ENCODE results near the gene ZMYND8. TPM values are rescaled to one million over a fixed set of nuclear protein-coding genes. Genes with fewer than 3 reads are reported as not detected.

The ZMYND8 gene
- total RNA-seq, 1 donor from 2014 or later, result 31.9 TPM

DNA sequence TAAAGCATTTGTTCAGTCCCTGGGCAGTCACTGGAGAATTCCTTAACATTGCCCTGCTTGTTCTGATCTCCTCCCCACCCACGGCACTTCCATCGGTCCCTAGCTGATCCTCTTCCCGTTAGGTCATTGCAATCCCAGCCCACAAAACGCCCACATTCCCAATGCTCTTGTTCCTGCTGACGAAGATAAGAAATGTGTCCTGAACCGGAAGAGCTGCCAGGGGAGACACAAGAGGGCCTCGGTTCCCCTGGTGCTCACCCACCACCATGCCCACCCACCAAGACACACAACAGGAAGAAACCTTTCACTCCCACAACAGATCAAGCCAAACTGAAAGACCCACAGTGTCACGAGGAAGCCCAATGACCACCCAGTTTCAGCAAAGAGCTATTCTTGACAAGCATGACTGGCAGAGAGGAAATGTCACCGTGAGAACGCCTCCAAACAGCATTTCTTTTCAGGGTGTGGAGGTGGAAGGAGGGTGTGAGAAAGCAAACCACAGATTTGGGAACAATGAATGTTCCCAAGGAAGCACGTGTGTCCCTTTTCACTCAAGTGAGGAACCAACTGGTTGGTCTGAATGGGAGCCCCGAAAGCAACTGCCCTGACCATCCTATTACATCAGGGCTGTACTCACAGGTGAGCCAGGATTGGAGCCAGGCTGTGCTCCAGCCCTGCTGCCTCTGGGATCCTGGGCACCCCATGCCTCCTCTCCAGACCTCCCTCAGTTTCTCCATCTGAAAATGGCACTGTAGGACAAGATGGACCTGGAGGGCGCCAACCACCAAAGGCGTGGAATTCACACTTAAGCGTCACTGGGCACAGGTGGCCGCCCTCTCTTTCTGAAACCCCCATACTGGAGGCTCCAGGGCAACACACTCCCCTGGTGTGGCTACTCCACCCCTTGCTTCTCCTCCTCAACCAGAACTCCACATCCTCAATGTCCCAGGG is 97.5 kb downstream of the ZMYND8 start:
- Mint-ChIP-seq H3K9me3 (ENCODE audit: low read depth) (no peaks in the 10 kb centered on the region), H3K36me3 (ENCODE audit: low read depth) (peaks cover 21% of the 10 kb centered on the region), H3K27me3 (ENCODE audit: low read depth) (no peaks in the 10 kb centered on the region), H3K27ac (ENCODE audit: unreplicated experiment) (peak overlapping the region; percentile 97), H3K4me3 (ENCODE audit: unreplicated experiment) (peak overlapping the region; percentile 27), H3K4me1 (ENCODE audit: low read depth) (peaks cover 43% of the 10 kb centered on the region)
- DNase-seq (ENCODE audit: low spot score), result no peak
- TF ChIP-seq, protein P1, sequence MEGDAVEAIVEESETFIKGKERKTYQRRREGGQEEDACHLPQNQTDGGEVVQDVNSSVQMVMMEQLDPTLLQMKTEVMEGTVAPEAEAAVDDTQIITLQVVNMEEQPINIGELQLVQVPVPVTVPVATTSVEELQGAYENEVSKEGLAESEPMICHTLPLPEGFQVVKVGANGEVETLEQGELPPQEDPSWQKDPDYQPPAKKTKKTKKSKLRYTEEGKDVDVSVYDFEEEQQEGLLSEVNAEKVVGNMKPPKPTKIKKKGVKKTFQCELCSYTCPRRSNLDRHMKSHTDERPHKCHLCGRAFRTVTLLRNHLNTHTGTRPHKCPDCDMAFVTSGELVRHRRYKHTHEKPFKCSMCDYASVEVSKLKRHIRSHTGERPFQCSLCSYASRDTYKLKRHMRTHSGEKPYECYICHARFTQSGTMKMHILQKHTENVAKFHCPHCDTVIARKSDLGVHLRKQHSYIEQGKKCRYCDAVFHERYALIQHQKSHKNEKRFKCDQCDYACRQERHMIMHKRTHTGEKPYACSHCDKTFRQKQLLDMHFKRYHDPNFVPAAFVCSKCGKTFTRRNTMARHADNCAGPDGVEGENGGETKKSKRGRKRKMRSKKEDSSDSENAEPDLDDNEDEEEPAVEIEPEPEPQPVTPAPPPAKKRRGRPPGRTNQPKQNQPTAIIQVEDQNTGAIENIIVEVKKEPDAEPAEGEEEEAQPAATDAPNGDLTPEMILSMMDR (IDR thresholded peaks at IDR 0.05), result no peak

DNA sequence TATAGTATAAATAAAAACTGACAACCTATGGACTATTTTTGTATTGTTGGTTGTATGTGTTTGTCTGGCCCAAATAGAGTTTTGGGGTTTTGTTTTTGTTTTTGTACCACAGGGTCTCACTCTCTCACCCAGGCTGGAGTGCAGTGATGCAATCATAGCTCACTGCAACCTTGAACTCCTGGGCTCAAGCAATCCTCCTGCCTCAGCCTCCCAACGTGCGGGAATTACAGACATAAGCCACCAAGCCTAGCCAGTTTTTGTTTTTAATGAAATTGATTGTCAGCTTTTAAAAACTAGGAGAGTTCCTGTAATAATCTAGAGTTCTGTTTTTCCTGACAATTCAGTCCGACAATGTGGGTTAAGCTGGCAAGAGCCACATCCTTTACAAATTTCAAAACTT is 98.7 kb downstream of the ZMYND8 start:
- peaks cover 22% of the 10 kb centered on the region for H3K36me3 Mint-ChIP-seq (ENCODE audit: low read depth)

DNA sequence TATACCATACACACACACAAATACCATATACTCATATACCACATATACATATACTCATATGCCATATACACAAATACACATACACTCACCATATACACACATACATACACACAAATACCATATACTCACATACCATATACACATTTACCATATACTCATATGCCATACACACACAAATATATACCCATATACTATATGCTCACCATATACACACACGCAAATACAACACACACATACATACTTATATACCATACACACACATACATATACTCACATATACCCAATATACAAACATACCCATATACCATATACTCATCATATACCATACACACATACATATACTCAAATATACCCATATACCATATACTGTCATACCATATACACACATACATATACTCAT is 99.2 kb downstream of the ZMYND8 start:
- H3K4me1 Mint-ChIP-seq (ENCODE audit: low read depth), result peaks cover 35% of the 10 kb centered on the region
- H3K27ac Mint-ChIP-seq (ENCODE audit: unreplicated experiment), result peak overlapping the region; percentile 76
- no peaks in the 10 kb centered on the region for H3K9me3 Mint-ChIP-seq (ENCODE audit: low read depth)
- TF ChIP-seq, protein P1 (IDR thresholded peaks at IDR 0.05), result no peak
- no peaks in the 10 kb centered on the region for H3K27me3 Mint-ChIP-seq (ENCODE audit: low read depth)
- H3K36me3 Mint-ChIP-seq (ENCODE audit: low read depth), result peaks cover 21% of the 10 kb centered on the region
- no peak for DNase-seq (ENCODE audit: low spot score)
- H3K4me3 Mint-ChIP-seq (ENCODE audit: unreplicated experiment), result no peak overlapping the region

More for the DNA sequence above, 98.7 kb downstream of the ZMYND8 start:
- Mint-ChIP-seq H3K9me3 (ENCODE audit: low read depth) (no peaks in the 10 kb centered on the region), H3K4me1 (ENCODE audit: low read depth) (peaks cover 35% of the 10 kb centered on the region), H3K4me3 (ENCODE audit: unreplicated experiment) (no peak overlapping the region), H3K27ac (ENCODE audit: unreplicated experiment) (peak overlapping the region; percentile 97), H3K27me3 (ENCODE audit: low read depth) (no peaks in the 10 kb centered on the region)
- TF ChIP-seq, protein P1 (IDR thresholded peaks at IDR 0.05), result no peak
- no peak for DNase-seq (ENCODE audit: low spot score)

DNA sequence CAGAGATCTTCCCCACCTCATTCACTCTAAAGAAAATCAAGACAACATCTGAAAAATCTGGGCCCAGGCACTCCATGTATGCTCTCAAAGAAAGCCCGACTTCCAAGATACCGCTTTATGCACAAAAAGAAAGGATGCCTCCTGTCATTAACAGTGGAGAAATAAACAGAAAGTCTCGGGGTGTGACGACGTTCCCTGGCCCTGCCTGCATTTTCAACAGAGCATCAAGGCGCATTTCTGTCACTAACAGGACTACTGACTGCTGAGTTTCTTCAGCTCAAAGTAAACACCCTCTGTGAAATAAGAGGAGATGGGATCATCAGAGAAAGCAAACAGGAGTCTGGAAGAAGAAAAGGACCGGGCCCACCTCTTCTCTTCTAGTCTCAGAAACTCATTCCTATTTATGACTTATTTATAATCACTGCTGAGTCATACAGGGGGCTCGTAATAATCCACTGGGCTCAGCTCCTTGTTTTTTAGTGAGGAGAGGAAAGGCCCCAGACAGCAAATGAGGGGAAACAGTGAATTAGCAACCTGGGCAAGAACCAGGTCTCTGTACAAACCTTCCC is 99.7 kb downstream of the ZMYND8 start:
- Mint-ChIP-seq H3K4me1 (ENCODE audit: low read depth) (peaks cover 35% of the 10 kb centered on the region), H3K9me3 (ENCODE audit: low read depth) (no peaks in the 10 kb centered on the region), H3K4me3 (ENCODE audit: unreplicated experiment) (no peak overlapping the region), H3K36me3 (ENCODE audit: low read depth) (peaks cover 17% of the 10 kb centered on the region), H3K27ac (ENCODE audit: unreplicated experiment) (peak overlapping the region; percentile 76), H3K27me3 (ENCODE audit: low read depth) (no peaks in the 10 kb centered on the region)
- TF ChIP-seq, protein P1 (IDR thresholded peaks at IDR 0.05), result no peak
- no peak for DNase-seq (ENCODE audit: low spot score)

DNA sequence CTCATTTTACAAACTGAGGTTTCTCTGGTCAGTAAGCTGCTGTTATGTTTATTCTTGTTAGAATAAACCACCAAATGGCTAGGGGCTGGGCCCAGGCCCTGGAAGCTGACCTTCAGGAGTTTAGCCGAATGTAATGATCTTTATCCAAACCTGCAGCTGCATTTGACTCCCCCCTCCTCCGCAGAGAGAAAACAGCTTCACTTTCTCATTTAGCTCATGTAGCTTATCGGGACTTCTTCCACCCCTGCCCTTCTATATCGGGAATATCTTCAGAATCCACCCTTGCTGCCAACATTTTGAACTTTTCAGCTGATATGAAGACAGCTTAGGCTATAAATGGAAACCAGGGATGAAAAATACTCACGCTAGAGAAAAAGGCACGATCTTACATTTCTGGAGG is 102.6 kb downstream of the ZMYND8 start:
- H3K36me3 Mint-ChIP-seq (ENCODE audit: low read depth), result peaks cover 5% of the 10 kb centered on the region
- no peaks in the 10 kb centered on the region for H3K9me3 Mint-ChIP-seq (ENCODE audit: low read depth)
- H3K4me1 Mint-ChIP-seq (ENCODE audit: low read depth), result peaks cover 24% of the 10 kb centered on the region
- no peak overlapping the region for H3K4me3 Mint-ChIP-seq (ENCODE audit: unreplicated experiment)
- no peak for DNase-seq (ENCODE audit: low spot score)
- no peaks in the 10 kb centered on the region for H3K27me3 Mint-ChIP-seq (ENCODE audit: low read depth)
- TF ChIP-seq, protein P1 (IDR thresholded peaks at IDR 0.05), result no peak
- H3K27ac Mint-ChIP-seq (ENCODE audit: unreplicated experiment), result no peak overlapping the region
